ENCODE results near the gene FAM83E. TPM values are rescaled to one million over a fixed set of nuclear protein-coding genes. Genes with fewer than 3 reads are reported as not detected.

The FAM83E gene
- total RNA-seq, 4 donors from 2014 or later: not detected

DNA sequence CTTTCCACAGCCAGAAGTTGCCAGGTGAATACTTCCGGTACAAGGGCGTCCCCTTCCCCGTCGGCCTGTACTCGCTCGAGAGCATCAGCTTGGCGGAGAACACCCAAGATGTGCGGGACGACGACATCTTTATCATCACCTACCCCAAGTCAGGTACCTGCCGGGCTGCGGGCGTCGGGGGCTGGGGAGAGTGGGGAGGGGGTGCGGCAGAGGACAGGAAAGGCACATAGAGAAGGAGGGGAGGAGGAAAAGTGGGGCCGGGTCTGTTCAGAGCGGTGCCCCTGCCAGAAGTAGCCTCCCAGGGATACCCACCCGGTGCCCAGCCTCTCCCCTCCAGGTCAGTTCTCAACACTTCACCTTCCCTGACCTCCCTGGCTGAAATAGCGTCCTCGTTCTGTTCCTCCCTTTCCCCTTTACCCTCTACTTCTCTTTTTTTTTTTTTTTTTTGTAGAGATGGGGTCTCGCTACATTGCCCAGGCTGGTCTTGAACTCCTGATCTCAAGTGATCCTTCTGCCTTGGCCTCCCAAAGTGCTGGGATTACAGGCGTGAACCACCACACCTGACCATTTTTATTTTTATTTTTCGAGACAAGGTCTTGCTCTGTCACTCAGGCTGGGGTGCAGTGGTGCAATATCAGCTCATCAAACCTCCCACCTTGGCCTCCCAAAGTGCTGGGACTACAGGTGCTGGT, 38.8 kb downstream of the FAM83E start:
- TF ChIP-seq, protein P1, sequence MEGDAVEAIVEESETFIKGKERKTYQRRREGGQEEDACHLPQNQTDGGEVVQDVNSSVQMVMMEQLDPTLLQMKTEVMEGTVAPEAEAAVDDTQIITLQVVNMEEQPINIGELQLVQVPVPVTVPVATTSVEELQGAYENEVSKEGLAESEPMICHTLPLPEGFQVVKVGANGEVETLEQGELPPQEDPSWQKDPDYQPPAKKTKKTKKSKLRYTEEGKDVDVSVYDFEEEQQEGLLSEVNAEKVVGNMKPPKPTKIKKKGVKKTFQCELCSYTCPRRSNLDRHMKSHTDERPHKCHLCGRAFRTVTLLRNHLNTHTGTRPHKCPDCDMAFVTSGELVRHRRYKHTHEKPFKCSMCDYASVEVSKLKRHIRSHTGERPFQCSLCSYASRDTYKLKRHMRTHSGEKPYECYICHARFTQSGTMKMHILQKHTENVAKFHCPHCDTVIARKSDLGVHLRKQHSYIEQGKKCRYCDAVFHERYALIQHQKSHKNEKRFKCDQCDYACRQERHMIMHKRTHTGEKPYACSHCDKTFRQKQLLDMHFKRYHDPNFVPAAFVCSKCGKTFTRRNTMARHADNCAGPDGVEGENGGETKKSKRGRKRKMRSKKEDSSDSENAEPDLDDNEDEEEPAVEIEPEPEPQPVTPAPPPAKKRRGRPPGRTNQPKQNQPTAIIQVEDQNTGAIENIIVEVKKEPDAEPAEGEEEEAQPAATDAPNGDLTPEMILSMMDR (IDR thresholded peaks at IDR 0.05; ENCODE audit: low read depth): no peak

DNA sequence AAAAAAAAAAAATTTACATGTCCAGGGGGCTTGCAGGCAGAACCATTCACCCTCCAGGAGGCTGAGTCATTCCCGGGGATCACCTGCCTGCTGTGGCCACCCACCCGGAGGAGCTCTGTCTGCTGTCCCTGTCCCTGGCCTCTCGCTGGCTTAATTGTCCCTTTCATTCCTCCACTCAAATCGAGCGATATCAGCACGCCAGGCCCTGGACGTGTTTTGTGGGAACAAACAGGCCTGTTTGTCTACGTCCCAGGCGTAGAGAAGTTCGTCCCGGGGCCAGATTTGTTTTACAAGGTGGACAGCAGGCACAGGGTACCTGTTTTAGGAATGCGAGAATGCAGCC, 41.7 kb downstream of the FAM83E start:
- TF ChIP-seq, protein P1 (IDR thresholded peaks at IDR 0.05; ENCODE audit: low read depth): no peak

DNA sequence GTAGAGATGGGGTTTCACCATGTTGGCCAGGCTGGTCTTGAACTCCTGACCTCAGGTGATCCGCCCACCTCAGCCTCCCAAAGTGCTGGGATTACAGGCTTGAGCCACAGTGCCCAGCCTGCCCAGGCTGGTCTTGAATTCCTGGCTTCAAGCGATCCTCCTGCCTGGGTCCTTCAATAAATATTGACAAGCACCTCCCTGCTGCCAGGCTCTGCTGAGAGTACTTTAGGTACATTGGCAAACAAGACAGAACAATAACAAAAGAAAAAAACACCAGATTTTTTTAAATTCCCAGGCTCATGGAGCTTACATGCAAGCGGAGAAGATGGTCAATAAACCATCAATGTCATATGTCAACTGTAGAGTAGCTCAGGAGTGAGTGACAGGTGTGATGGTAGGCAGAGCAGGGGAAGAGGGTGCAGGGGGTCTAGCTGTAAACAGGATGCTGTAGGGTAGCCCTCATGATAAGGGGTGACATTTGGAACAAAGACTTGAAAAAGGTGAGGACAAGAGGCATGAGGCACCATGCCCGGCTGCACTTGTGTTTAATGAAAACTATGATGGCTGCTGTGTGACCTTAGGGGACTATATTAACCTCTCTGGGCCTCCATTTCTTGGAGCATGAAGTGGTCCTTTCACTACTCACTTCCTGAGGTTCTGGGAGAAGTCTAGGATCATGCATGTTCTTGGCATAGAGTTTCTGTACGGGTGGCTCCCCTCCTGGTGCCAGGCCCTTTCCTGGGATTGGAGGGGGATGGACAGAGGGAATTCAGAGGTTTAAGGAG, 43.3 kb downstream of the FAM83E start:
- TF ChIP-seq, protein P1 (IDR thresholded peaks at IDR 0.05; ENCODE audit: low read depth): no peak

- TF ChIP-seq, protein P1 (IDR thresholded peaks at IDR 0.05; ENCODE audit: low read depth): no peak
Measured at GRCh38 chr19:48569814-48570213, 45.1 kb downstream of the FAM83E start.

DNA sequence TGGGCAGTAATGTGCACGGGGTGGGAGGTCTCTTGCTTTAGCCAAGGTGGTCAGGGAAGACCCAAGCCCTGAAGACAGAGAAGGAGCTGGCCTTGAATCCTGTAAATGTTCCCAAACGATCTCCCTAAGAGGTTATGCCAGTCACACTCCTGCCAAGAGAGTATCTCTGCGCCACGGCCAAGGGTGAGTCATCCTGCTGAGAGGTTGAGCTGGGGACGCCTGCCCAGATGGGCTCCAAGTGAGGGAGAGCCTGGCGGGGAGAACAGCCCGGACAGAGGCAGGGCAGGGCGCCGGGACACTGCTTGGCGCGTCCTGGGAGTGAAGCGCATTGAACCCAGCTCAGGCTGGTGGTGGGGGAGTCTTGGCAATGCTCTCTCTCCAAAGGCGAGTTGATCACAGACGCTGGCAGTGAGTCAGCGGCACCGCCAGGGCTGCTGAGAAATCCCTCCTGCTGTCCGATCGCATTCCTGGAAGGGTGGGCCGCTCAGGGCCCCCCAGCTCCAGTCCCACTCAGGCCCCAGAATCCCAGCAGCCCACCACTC, 46.5 kb downstream of the FAM83E start:
- TF ChIP-seq, protein P1 (IDR thresholded peaks at IDR 0.05; ENCODE audit: low read depth): no peak

- TF ChIP-seq, protein P1 (IDR thresholded peaks at IDR 0.05; ENCODE audit: low read depth): no peak
Measured at GRCh38 chr19:48565090-48565489, 49.8 kb downstream of the FAM83E start.

Other genes starting within 250 kb of the FAM83E start
- 10 to 100 TPM; 62.5 to 99.1 (median 78.6) TPM for gene KDELR1, start 223.5 kb downstream of the FAM83E start, total RNA-seq
- 1 to 10 TPM in 1 of 4 donors, under 1 TPM in 3; 0.16 to 1.0 (median 0.31) TPM for gene GRIN2D, start 221.4 kb downstream of the FAM83E start, total RNA-seq
- gene GRWD1, start 169.1 kb downstream of the FAM83E start, total RNA-seq: 10 to 100 TPM; 14.4 to 29.0 (median 24.9) TPM
- 1 to 10 TPM in 1 of 4 donors, under 1 TPM in 3; 0.57 to 1.0 (median 0.74) TPM for gene KCNJ14, start 159.5 kb downstream of the FAM83E start, total RNA-seq
- gene CYTH2, start 145.7 kb downstream of the FAM83E start, total RNA-seq: 10 to 100 TPM; 15.8 to 64.0 (median 31.5) TPM
- not detected for gene LMTK3, start 103.2 kb downstream of the FAM83E start, total RNA-seq
- gene SULT2B1, start 62.9 kb downstream of the FAM83E start, total RNA-seq: not detected
- gene SPACA4, start 8.3 kb downstream of the FAM83E start, total RNA-seq: not detected
- gene RPL18, start 4.1 kb upstream of the FAM83E start, total RNA-seq: 1,000 to 10,000 TPM in 3 of 4 donors, 100 to 1,000 TPM in 1; 998 to 1,778 (median 1,670) TPM
- 10 to 100 TPM in 1 of 4 donors, 1 to 10 TPM in 3; 4.9 to 33.2 (median 9.1) TPM for gene SPHK2, start 4.4 kb upstream of the FAM83E start, total RNA-seq
- 10 to 100 TPM in 1 of 4 donors, 1 to 10 TPM in 2, under 1 TPM in 1; 0.33 to 18.6 (median 6.3) TPM for gene DBP, start 22.3 kb upstream of the FAM83E start, total RNA-seq
- gene CA11, start 31.1 kb upstream of the FAM83E start, total RNA-seq: 1 to 10 TPM in 2 of 4 donors, not detected in 2; 1.5 to 3.4 TPM
- gene NTN5, start 57.9 kb upstream of the FAM83E start, total RNA-seq: 1 to 10 TPM in 1 of 4 donors, not detected in 3; 1.5 TPM
- gene FUT2, start 80.9 kb upstream of the FAM83E start, total RNA-seq: not detected
- gene MAMSTR, start 104.6 kb upstream of the FAM83E start, total RNA-seq: under 1 TPM in 1 of 4 donors, not detected in 3; 0.51 TPM
- 10 to 100 TPM in 3 of 4 donors, 1 to 10 TPM in 1; 4.1 to 38.1 (median 11.5) TPM for gene RASIP1, start 125.5 kb upstream of the FAM83E start, total RNA-seq
- gene IZUMO1, start 131.8 kb upstream of the FAM83E start, total RNA-seq: under 1 TPM in 1 of 4 donors, not detected in 3; 0.75 TPM
- gene FUT1, start 137.6 kb upstream of the FAM83E start, total RNA-seq: 1 to 10 TPM; 1.0 to 7.2 (median 4.4) TPM
- gene FGF21, start 140.4 kb upstream of the FAM83E start, total RNA-seq: not detected
- 10 to 100 TPM; 25.4 to 71.6 (median 40.1) TPM for gene BCAT2, start 196.0 kb upstream of the FAM83E start, total RNA-seq
- 10 to 100 TPM in 3 of 4 donors, 1 to 10 TPM in 1; 6.4 to 19.0 (median 13.8) TPM for gene HSD17B14, start 221.4 kb upstream of the FAM83E start, total RNA-seq